ENCODE data around the gene LMTK3. TPM values are rescaled to one million over a fixed set of nuclear protein-coding genes. Genes with fewer than 3 reads are reported as not detected.

LMTK3 gene
- total RNA-seq, 1 experiment from 2014 or later: 10.6 TPM

- H3K27ac ChIP-seq (ENCODE audit: low read length): peak overlapping the region; percentile 79
- CTCF ChIA-PET: no interaction called here
- H3K4me1 ChIP-seq (ENCODE audit: control insufficient read depth, insufficient read depth, low read length): peaks cover 26% of the 10 kb centered on the region
- intact Hi-C loops (cut with micrococcal nuclease; ENCODE audit: unreplicated experiment): no loop called here
- no peak overlapping the region for H3K4me3 ChIP-seq (ENCODE audit: low read depth in 2 of 2, low read length in 2 of 2)
- in situ Hi-C loops (cut with HindIII; ENCODE audit: low pct_unique_long_range_greater_than_20kb, low sequenced_read_pairs): no loop called here
- no peaks in the 10 kb centered on the region for H3K9me3 ChIP-seq (ENCODE audit: control insufficient read depth, insufficient read depth, low read depth, low read length)
- BruUV-seq (replicated peaks): no TSS peak
- POLR2A ChIA-PET: no interaction called here
- no peak for DNase-seq (ENCODE audit: low read depth, low spot score)
- no peak for ATAC-seq
- no peaks in the 10 kb centered on the region for H3K36me3 ChIP-seq (ENCODE audit: control insufficient read depth, insufficient read depth, low read length)
- TF ChIP-seq, protein P1, sequence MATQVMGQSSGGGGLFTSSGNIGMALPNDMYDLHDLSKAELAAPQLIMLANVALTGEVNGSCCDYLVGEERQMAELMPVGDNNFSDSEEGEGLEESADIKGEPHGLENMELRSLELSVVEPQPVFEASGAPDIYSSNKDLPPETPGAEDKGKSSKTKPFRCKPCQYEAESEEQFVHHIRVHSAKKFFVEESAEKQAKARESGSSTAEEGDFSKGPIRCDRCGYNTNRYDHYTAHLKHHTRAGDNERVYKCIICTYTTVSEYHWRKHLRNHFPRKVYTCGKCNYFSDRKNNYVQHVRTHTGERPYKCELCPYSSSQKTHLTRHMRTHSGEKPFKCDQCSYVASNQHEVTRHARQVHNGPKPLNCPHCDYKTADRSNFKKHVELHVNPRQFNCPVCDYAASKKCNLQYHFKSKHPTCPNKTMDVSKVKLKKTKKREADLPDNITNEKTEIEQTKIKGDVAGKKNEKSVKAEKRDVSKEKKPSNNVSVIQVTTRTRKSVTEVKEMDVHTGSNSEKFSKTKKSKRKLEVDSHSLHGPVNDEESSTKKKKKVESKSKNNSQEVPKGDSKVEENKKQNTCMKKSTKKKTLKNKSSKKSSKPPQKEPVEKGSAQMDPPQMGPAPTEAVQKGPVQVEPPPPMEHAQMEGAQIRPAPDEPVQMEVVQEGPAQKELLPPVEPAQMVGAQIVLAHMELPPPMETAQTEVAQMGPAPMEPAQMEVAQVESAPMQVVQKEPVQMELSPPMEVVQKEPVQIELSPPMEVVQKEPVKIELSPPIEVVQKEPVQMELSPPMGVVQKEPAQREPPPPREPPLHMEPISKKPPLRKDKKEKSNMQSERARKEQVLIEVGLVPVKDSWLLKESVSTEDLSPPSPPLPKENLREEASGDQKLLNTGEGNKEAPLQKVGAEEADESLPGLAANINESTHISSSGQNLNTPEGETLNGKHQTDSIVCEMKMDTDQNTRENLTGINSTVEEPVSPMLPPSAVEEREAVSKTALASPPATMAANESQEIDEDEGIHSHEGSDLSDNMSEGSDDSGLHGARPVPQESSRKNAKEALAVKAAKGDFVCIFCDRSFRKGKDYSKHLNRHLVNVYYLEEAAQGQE (IDR thresholded peaks at IDR 0.05; ENCODE audit: insufficient read depth in 1 of 2, low read depth in 2 of 2, low read length in 1 of 2): no peak
- no peak for TF ChIP-seq SIN3A (IDR thresholded peaks at IDR 0.05; ENCODE audit: borderline replicate concordance, insufficient read depth, low read depth, low read length)
- TF ChIP-seq POLR2AphosphoS5 (IDR thresholded peaks at IDR 0.05; ENCODE audit: low read depth, low read length): no peak
- TF ChIP-seq, protein P2, sequence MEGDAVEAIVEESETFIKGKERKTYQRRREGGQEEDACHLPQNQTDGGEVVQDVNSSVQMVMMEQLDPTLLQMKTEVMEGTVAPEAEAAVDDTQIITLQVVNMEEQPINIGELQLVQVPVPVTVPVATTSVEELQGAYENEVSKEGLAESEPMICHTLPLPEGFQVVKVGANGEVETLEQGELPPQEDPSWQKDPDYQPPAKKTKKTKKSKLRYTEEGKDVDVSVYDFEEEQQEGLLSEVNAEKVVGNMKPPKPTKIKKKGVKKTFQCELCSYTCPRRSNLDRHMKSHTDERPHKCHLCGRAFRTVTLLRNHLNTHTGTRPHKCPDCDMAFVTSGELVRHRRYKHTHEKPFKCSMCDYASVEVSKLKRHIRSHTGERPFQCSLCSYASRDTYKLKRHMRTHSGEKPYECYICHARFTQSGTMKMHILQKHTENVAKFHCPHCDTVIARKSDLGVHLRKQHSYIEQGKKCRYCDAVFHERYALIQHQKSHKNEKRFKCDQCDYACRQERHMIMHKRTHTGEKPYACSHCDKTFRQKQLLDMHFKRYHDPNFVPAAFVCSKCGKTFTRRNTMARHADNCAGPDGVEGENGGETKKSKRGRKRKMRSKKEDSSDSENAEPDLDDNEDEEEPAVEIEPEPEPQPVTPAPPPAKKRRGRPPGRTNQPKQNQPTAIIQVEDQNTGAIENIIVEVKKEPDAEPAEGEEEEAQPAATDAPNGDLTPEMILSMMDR (IDR thresholded peaks at IDR 0.05): no peak
- no peak for TF ChIP-seq TCF7L2 (IDR thresholded peaks at IDR 0.05; ENCODE audit: low read depth, low read length)
- no peaks in the 10 kb centered on the region for H3K27me3 ChIP-seq (ENCODE audit: control insufficient read depth, insufficient read depth, low read length)
Measured at GRCh38 chr19:48556825-48557224, 45.2 kb upstream of the LMTK3 start.

GRCh38 chr19:48556163-48556562 lies 44.5 kb upstream of the LMTK3 start:
- TF ChIP-seq SIN3A (IDR thresholded peaks at IDR 0.05; ENCODE audit: borderline replicate concordance, insufficient read depth, low read depth, low read length): no peak
- TF ChIP-seq, protein P2 (IDR thresholded peaks at IDR 0.05): no peak
- TF ChIP-seq, protein P1 (IDR thresholded peaks at IDR 0.05; ENCODE audit: insufficient read depth in 1 of 2, low read depth in 2 of 2, low read length in 1 of 2): no peak
- TF ChIP-seq TCF7L2 (IDR thresholded peaks at IDR 0.05; ENCODE audit: low read depth, low read length): no peak
- TF ChIP-seq POLR2AphosphoS5 (IDR thresholded peaks at IDR 0.05; ENCODE audit: low read depth, low read length): no peak
- DNase-seq (ENCODE audit: low read depth, low spot score) (no peak), ATAC-seq (peak; percentile 41; the same call in 1 of the 2 replicates)
- no peak overlapping the region; a peak in 1 of 4 replicates for H3K4me3 ChIP-seq (ENCODE audit: low read depth in 2 of 2, low read length in 2 of 2)
- H3K9me3 ChIP-seq (ENCODE audit: control insufficient read depth, insufficient read depth, low read depth, low read length): no peaks in the 10 kb centered on the region
- CTCF ChIA-PET: no interaction called here
- intact Hi-C loops (cut with micrococcal nuclease; ENCODE audit: unreplicated experiment): no loop called here
- peak overlapping the region; percentile 79 for H3K27ac ChIP-seq (ENCODE audit: low read length)
- H3K4me1 ChIP-seq (ENCODE audit: control insufficient read depth, insufficient read depth, low read length): peaks cover 30% of the 10 kb centered on the region
- no peaks in the 10 kb centered on the region for H3K27me3 ChIP-seq (ENCODE audit: control insufficient read depth, insufficient read depth, low read length)
- BruUV-seq (replicated peaks): no TSS peak
- H3K36me3 ChIP-seq (ENCODE audit: control insufficient read depth, insufficient read depth, low read length): no peaks in the 10 kb centered on the region
- in situ Hi-C loops (cut with HindIII; ENCODE audit: low pct_unique_long_range_greater_than_20kb, low sequenced_read_pairs): no loop called here
- POLR2A ChIA-PET: no interaction called here
